ENCODE results near the gene AS3MT.

GRCh38 chr10:102869258-102870198 is at the start of gene AS3MT:
- no peak for TF ChIP-seq EP300 (IDR thresholded peaks at IDR 0.05)
- no peak for TF ChIP-seq CHD2 (IDR thresholded peaks at IDR 0.05; ENCODE audit: low read length, partially characterized antibody)
- TF ChIP-seq POLR2A (IDR thresholded peaks at IDR 0.05; ENCODE audit: low read length) = no peak
- TF ChIP-seq, protein P1, sequence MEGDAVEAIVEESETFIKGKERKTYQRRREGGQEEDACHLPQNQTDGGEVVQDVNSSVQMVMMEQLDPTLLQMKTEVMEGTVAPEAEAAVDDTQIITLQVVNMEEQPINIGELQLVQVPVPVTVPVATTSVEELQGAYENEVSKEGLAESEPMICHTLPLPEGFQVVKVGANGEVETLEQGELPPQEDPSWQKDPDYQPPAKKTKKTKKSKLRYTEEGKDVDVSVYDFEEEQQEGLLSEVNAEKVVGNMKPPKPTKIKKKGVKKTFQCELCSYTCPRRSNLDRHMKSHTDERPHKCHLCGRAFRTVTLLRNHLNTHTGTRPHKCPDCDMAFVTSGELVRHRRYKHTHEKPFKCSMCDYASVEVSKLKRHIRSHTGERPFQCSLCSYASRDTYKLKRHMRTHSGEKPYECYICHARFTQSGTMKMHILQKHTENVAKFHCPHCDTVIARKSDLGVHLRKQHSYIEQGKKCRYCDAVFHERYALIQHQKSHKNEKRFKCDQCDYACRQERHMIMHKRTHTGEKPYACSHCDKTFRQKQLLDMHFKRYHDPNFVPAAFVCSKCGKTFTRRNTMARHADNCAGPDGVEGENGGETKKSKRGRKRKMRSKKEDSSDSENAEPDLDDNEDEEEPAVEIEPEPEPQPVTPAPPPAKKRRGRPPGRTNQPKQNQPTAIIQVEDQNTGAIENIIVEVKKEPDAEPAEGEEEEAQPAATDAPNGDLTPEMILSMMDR (IDR thresholded peaks at IDR 0.05) = no peak
- no peak for TF ChIP-seq ESRRA (IDR thresholded peaks at IDR 0.05; ENCODE audit: borderline replicate concordance, low read length)
- TF ChIP-seq MYC (IDR thresholded peaks at IDR 0.05; ENCODE audit: borderline replicate concordance, low read length) = no peak
- no peak for TF ChIP-seq CHD4 (IDR thresholded peaks at IDR 0.05; ENCODE audit: borderline replicate concordance)
- no peak for TF ChIP-seq RFX5 (IDR thresholded peaks at IDR 0.05)
- TF ChIP-seq EHMT2 (IDR thresholded peaks at IDR 0.05; ENCODE audit: low read depth) = no peak
- no peak for TF ChIP-seq KDM5A (IDR thresholded peaks at IDR 0.05)
- TF ChIP-seq RAD21 (conservative IDR thresholded peaks at IDR 0.05 in 1 of 2, IDR thresholded peaks at IDR 0.05 in 1 of 2) = no peak
- no peak for TF ChIP-seq JUNB (IDR thresholded peaks at IDR 0.05)
- no peak for TF ChIP-seq NR3C1 (IDR thresholded peaks at IDR 0.05)

Measured in A549 (cell line).